ENCODE data around the gene CDSN.

Gene CDSN

GRCh38 chr6:31144296-31144969 lies 24.2 kb upstream of the CDSN start:
- DNase-seq: no peak

- DNase-seq: no peak
Observed at GRCh38 chr6:31143148-31143547, 22.9 kb upstream of the CDSN start.

GRCh38 chr6:31142361-31142761 lies 22.1 kb upstream of the CDSN start:
- DNase-seq: no peak

GRCh38 chr6:31140643-31141042 lies 20.4 kb upstream of the CDSN start:
- no peak for DNase-seq

- DNase-seq: no peak
Observed at GRCh38 chr6:31139599-31139998, 19.4 kb upstream of the CDSN start.

- no peak for DNase-seq
Observed at GRCh38 chr6:31138982-31139381, 18.7 kb upstream of the CDSN start, which contains the start of gene PSORS1C2. TSS of gene PSORS1C2 (minus strand) at chr6:31139066. CDS start at chr6:31139026, 40 bp downstream.

- no peak for DNase-seq
Observed at GRCh38 chr6:31135710-31136109, 15.5 kb upstream of the CDSN start.

GRCh38 chr6:31132806-31133205 lies 12.6 kb upstream of the CDSN start:
- no peak for DNase-seq

GRCh38 chr6:31131595-31131994 lies 11.3 kb upstream of the CDSN start:
- no peak for DNase-seq

- DNase-seq: no peak
Observed at GRCh38 chr6:31130751-31131150, 10.5 kb upstream of the CDSN start.

DNA sequence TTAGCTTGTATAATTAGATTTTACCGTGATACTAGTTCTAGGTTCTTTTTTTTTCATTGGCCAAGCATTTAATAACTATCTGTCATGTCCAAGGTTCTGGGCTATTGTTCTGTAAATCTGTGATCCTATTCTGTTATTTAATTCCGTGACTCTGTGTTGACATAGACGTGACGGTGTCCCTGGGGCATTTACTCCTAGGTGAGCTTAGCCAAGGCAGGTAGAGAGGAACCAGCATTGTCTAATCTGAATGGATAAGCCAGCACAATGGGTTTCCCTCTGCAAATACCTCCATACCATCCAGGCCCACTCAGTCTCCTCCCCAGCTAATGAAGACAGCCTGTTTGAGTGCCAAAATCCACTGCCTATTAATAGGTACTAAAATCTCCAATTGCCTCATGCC lies 8.9 kb upstream of the CDSN start:
- DNase-seq: no peak

GRCh38 chr6:31128093-31128676 lies 7.9 kb upstream of the CDSN start:
- no peak for DNase-seq

GRCh38 chr6:31126396-31127175 lies 6.3 kb upstream of the CDSN start:
- DNase-seq: no peak

GRCh38 chr6:31125586-31126363 lies 5.5 kb upstream of the CDSN start:
- no peak for DNase-seq

DNA sequence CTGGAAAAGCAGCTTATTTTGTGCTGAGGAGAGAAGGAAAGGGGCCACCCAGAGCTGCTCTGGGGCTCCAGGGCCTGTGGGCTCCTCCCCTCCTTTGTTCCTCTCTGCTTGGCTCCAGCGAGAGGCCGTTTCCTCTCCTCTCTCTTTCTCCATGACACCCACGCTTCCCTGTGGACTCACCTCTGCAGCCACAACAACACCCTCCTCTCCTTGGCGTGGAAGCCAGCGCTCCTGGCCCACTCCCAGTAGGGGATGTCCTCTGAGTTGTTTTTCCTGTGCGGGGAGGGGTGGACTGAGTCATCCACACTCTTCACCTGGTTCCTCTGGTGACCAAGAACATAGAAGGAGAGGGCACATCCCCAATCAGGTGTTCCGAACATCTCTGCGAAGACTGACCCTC lies 4.9 kb upstream of the CDSN start:
- DNase-seq: no peak

GRCh38 chr6:31122791-31123706 lies 2.8 kb upstream of the CDSN start:
- no peak for DNase-seq

DNA sequence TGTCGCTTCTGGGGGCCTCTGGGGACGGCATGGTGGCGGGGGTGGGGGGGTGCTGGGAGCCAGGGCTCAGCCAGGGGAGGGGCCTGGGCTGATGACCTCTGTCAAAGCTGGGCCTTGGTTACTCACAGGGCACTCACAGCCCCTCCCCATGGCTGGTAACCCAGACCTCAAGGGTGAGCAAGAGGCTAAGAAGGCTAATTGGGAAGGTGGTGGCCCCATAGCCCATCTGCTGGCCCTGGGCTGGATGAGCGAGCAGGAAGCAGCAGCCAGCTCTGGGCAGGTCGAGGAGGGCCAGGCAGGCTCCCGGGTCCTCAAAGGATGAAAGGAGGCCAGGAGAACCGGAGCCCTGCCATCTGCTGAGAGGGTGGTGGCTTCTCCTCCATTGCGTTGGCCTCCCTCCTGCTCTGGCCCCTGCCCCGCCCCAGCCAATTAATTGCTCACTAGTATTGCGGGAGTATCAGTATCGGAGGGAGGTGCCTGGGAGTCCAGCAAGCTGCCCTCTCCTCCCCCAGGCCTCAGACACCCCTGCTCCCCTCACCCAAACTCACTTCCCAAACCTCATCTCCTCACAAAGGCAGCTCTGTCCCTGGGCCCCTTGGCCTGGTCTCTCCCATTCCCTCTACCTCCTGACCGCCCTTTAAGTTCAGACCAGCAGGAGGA lies 1.0 kb upstream of the CDSN start:
- no peak for DNase-seq

DNA sequence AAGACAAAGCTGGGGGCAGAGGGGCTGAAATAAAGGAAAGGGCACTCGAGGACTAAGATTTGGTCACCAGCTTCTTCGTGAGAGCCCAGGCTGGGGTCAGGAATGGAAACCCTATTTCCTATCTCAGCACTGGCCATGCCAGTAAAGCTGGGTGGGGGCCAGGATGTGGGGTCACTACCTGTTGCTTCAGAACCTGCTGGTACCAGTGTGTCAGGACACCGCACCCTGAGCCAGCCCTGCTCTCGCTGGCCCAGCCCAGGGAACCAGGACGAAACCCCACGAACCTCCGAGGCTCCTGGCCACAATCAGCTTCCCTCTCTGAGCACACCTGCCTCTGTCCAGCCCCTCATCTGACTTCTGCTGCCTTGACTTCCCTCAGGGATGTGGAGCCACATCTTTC lies 2.1 kb downstream of the CDSN start:
- DNase-seq: no peak

DNA sequence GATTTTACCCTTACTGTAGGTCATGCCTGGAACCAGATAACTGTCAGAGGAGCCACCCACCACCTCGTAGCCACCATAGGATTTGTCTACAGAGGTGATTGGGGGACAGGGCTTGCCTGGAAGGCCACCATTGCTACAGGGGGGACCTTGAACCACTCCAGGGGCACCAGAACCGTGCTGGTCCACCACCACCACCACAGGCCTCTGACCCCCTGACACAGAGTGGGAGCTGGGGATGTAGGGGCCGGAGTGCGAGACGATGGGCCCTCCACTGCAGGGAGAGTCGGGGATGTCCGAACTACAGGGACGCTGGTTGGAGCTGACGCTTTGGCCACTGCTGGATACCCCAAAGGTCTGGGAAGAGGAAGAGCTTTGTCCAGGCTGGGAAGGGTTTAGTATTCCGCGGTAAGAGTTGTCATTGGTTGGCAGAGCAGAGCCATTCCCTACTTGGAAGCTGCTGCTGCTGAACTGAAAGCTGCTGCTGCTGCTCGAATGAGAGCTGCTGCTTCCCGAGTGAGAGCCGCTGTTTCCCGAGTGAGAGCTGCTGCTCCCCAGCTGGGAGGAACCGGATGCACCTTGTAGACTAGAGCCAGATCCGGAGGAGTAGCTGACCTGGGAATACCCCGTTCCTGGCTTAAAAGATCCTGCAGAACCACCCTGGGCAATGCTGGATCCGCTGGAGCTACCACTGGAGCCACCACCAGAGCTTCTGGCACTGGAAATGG lies 3.4 kb downstream of the CDSN start:
- no peak for DNase-seq

DNA sequence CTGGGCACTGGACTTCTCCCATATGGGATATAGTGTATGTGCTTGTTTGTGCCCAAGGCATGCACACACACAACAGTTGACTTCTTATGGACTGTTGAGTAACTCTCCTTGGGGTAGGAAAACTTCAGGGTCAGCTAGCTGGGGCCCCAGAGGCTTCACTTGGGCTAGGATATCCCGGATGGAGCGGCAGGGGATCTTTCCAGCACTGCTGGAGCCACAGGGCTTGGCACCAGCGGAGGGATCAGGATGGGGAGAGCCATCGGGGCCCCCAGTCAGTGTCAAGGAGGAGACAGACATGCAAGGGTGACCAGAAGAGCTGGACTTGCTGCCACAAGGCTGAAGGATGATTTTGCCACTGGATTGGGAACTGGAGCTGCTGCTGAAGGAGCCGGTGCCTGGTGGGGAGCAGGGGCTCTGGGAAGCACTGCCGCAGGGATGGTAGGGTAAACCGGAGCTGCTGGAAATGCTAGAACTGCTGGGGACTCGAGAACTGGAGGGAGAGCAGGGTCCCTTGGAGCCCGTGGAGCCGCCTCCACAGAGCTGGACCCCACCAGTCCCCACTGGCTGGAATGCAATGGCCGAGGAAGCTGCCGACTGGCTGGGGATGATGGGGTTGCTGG lies 4.2 kb downstream of the CDSN start:
- no peak for DNase-seq

Data from activated gamma-delta T cell (primary cell).